Brain pericyte (primary cell): Measurements from ENCODE around the gene TIAM1.

Experiments used
- DNase-seq: peaks from one replicate; pipeline ENCODE4 v3.0.0-alpha.2; 2012; ENCODE audit warnings: low read depth, low spot score

TIAM1 gene

GRCh38 chr21:31343680-31344480 lies at the start of gene TIAM1:
TSS of gene TIAM1 (minus strand) at chr21:31344261. CDS start at chr21:31266972, 77,289 bp downstream.
- peak; percentile 21 for DNase-seq

DNA sequence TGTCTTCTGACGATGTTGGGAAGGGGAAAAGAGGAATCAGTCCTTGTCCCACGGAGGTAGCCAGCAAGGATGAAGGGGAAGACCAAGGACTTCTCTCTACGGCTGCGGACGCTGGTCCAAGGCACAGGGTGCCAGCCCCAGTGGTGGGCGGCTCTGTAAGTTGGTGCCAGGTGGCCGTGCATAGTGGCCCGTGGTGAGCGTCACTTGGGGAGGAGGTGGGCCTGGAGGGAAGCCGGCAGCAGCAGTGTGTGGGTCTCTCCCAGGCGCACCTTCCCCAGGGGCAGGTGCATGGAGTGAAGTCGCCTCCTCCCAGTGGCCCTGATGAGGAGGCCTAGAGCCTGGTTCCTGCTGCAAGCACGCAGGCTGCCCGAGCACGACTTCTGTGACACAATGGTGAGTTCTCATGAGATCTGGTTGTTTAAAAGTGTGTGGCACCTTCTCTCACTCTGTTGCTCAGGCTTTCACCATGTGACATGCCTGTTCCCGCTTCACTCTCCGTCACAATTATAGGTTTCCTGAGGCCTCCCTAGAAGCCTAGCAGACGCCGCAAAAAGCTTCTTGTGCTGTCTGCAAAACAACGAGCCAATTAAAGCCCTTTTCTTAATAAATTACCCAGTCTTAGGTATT lies 43.6 kb upstream of the TIAM1 start:
- DNase-seq = no peak

GRCh38 chr21:31386006-31386405 lies 41.9 kb upstream of the TIAM1 start:
- no peak for DNase-seq

DNA sequence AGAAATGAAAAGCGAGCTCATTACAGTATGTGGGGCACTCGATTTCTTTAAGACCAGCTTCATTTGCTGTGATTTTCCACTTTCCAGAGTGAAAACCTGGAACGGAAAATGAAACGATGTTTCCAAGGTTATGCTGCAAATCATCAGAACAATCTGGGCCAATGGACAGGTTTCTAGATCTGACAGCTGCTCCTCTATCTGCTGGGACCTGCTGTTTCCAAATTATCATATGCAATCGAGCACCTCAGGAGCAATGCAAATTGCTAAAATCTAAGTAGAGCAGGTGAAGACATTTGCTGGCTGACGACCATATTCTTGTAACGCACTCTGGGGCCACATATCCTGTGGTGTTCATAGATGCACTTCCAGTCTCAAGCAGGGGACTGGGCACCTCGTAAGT lies 39.7 kb upstream of the TIAM1 start:
- DNase-seq = no peak

DNA sequence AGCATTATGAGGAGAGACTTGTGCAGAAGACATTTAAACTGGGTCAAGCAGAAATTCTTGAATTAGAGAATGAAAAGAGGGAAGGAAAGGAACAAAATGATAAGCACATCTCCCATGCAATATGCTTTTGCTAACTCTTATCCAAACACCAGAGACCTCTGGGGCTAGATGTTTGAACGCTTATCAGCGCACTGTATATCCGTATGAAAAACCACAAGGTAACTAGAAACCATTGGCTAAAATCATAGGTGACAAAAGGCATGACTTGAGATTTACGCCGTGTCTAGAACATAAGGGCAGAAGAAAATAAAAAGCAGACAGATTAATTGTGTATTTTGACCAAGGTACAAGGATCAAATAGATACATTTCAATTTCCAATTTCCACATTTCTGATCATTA lies 38.0 kb upstream of the TIAM1 start:
- no peak for DNase-seq

GRCh38 chr21:31376301-31376700 lies 32.2 kb upstream of the TIAM1 start:
- no peak for DNase-seq

- no peak for DNase-seq
Observed at GRCh38 chr21:31374395-31374794, 30.3 kb upstream of the TIAM1 start.

DNA sequence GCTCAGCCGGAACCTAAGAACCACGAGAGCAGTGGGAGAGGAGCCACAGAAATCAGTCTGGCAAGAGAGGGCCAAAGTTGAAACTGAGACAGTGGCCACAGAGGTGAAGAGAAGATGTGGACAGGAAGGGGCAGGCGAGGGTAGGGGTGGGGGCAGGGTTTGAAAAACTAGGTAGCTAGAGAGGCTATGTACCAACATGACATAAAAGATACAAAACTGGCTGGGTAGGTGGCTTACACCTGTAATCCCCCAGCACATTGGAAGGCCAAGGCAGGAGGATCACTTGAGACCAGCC lies 28.4 kb upstream of the TIAM1 start:
- no peak for DNase-seq

- no peak for DNase-seq
Observed at GRCh38 chr21:31371715-31372470, 27.8 kb upstream of the TIAM1 start.

GRCh38 chr21:31370893-31371544 lies 27.0 kb upstream of the TIAM1 start:
- peak; percentile 24 for DNase-seq

DNA sequence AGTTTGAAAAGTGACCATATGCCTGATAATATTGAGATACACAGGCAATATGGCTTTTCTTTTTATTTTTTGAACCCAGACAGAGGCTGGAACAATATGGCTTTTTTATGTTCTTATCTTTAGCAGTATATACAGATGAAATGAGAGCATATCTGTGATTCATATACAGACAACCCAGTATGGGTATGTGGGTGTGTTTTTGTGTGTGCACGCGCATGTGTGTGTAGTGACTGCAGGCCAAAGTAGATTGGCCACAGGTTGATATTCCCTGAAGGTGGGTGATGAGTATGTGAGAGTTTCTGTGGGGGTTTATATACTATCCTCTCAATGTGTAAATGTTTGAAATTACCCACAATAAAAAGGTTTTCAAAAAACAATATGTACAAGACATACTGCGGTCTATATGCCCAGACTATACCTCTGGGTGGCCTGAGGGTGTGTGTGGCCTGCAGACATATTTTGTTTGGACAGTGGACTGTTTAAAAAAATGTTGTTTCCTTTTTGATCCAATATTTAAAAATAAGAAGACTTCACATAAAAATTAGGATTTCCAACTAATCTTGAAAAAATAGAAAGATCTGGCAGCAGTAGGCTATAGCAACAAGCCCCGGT lies 26.3 kb upstream of the TIAM1 start:
- no peak for DNase-seq

DNA sequence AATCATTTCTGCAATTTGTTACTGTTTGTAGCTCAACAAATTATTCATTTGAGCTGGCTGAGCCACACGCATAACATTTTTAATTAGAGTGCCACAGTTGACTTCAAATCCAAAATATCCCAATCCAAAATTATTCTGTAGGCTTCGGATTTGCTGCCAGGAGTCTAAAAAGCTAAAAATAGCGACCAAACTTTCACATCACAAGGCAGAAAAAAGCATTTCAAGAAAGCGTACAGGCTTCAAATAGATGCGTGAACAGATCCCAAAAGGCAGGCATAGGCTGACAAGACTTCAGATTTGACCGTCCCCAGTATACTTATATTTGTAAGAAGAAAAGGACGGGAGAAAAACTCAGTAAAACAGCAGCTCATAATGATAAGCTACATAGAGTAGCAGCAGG lies 24.3 kb upstream of the TIAM1 start:
- DNase-seq = no peak

DNA sequence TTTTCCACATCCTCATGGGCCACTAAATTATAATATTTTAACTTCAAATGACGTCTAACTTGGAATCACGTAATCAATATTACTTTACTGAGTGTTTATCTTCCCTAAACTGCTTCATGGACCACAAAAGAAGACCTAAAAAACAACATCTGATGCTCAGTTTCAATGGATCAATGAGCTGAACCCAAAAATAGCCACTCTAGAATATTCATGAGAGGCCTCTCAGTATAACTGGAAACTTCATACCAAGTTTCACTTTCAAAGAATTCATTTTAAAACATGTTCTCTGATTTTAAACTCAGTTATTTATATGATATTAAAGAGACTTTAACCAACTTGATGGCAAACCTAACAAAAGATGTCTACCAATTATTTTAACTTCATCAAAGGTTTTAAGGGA lies 23.7 kb upstream of the TIAM1 start:
- DNase-seq = no peak

GRCh38 chr21:31366825-31367224 lies 22.8 kb upstream of the TIAM1 start:
- no peak for DNase-seq

GRCh38 chr21:31364253-31364945 lies 20.3 kb upstream of the TIAM1 start:
- DNase-seq = no peak

- no peak for DNase-seq
Observed at GRCh38 chr21:31363720-31364119, 19.7 kb upstream of the TIAM1 start.

DNA sequence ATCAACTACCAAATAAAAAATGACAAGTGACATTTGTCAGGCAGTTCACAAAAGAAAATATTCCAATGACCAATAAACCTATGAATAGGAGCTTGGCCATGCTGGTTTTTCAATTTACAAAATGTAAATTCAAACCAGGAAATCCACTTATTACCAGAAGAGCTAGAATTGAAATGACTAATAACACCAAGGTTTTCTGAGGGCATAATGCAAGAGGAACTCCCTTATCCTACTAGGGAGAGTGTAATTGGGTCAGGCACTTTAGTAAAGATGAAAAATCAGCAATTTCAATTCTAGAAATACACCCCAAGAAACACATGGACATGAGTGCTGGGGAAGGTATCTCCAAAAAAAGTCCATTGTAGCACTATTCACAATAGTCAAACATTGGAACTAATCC lies 16.7 kb upstream of the TIAM1 start:
- no peak for DNase-seq

- no peak for DNase-seq
Observed at GRCh38 chr21:31358158-31358557, 14.1 kb upstream of the TIAM1 start.

DNA sequence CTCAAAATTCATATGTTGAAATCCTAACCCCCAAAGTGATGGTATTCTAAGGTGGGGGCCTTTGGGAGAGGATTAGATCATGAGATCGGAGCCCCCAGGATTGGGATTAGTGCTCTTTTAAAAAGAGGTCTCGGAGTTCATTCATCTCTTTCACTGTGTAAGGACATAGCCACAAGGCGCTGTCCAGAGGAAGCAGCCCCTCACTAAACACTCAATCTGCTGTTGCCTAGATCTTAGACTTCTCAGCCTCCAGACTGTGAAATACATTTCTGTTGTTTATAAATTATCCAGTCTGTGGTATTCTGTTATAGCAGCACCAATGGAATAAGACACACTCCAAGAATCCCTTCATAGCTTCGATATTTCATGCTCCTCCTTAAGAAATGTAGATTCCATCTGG lies 12.4 kb upstream of the TIAM1 start:
- no peak for DNase-seq

- DNase-seq = no peak
Observed at GRCh38 chr21:31354604-31355443, 10.8 kb upstream of the TIAM1 start.
